HCT116 (cell line): ENCODE results near the gene TRMT13. TPM values are rescaled to one million over a fixed set of nuclear protein-coding genes. Genes with fewer than 3 reads are reported as not detected.

Experiments
- ATAC-seq: fragments of 200-7000 bp; cut with Tn5 transposase; 2 replicates; pipeline ENCODE4 v1.9.1; 2020; ENCODE audit warnings: mild to moderate bottlenecking, moderate library complexity
- BruUV-seq: library from RNA; stranded (reverse); fragments of 400-500 nt; replicated peaks from 2 replicates; lab custom pipeline; 2021; lab: Mats Ljungman, UMichigan
- CTCF ChIA-PET: fragments of 300-600 bp; sonication (Branson Sonifier 250); formaldehyde crosslinking; loops from one replicate; lab custom pipeline; 2021; ENCODE audit warnings: antibody characterized with exemption; lab: Charles Lee
- POLR2A ChIA-PET: fragments of 300-600, 350-600 bp; sonication (Branson Sonifier 250); formaldehyde crosslinking; loops from one replicate; lab custom pipeline; 2021; ENCODE audit warnings: antibody characterized with exemption; lab: Charles Lee
- RAD21 ChIA-PET, 2 experiments: fragments of 300-600 bp; sonication (Branson Sonifier 250); formaldehyde crosslinking; loops; one replicate each; lab custom pipeline; 2023; ENCODE audit warnings: low total read pairs in 2 of 2; ENCODE audit not compliant: uncharacterized antibody in 2 of 2, unreplicated experiment in 2 of 2, low non-redundant PET in 1 of 2; lab: Charles Lee
- DNase-seq: peaks from one replicate; pipeline ENCODE4 v3.0.0-alpha.2; 2010; ENCODE audit warnings: low read depth, low spot score
- H2AFZ ChIP-seq: fragments of 200-600 bp; shearing (Covaris generic), sonication (generic); 2 replicates; pipeline ENCODE4 v1.6.1; 2017; ENCODE audit warnings: low read depth, mixed run types, mixed read lengths, antibody characterized with exemption, low read length; ENCODE audit not compliant: poor library complexity, severe bottlenecking
- H3K27ac ChIP-seq: 2 replicates; pipeline ENCODE4 v1.5.1; 2012; ENCODE audit warnings: low read depth, low read length
- H3K27me3 ChIP-seq: fragments of 200-600 bp; sonication (generic); 2 replicates; pipeline ENCODE4 v1.6.1; 2016; ENCODE audit warnings: mixed run types, low read length, mixed read lengths; ENCODE audit not compliant: insufficient read depth
- H3K36me3 ChIP-seq, 2 experiments: fragments of 200-500 bp in 1 of 2; fragments of 200-600 bp in 1 of 2; sonication (Bioruptor generic) in 1 of 2; sonication (generic) in 1 of 2; 2 replicates each; pipeline versions ENCODE4 v1.5.1 to v1.6.1; 2014 to 2016; ENCODE audit warnings: low read length in 2 of 2, inconsistent platforms in 1 of 2, mixed read lengths in 1 of 2, mixed run types in 1 of 2; ENCODE audit not compliant: insufficient read depth in 2 of 2, control insufficient read depth in 1 of 2
- H3K4me1 ChIP-seq, 2 experiments: fragments of 200-600 bp in 1 of 2; sonication (generic) in 1 of 2; 2 replicates each; pipeline versions ENCODE4 v1.5.1 to v1.6.1; 2012 to 2017; ENCODE audit warnings: low read length in 2 of 2, inconsistent platforms in 1 of 2, mild to moderate bottlenecking in 1 of 2, mixed read lengths in 1 of 2, mixed run types in 1 of 2, moderate library complexity in 1 of 2; ENCODE audit not compliant: insufficient read depth in 2 of 2, control insufficient read depth in 1 of 2
- H3K4me2 ChIP-seq: fragments of 200-600 bp; sonication (generic); 2 replicates; pipeline ENCODE4 v1.6.1; 2017; ENCODE audit warnings: mixed run types, low read length, mixed read lengths
- H3K4me3 ChIP-seq, 2 experiments: fragments of 200-600 bp in 1 of 2; sonication (generic) in 1 of 2; replicated peaks in 1 of 2; 2 replicates each; pipeline ENCODE4 v1.5.1; 2011 to 2016; ENCODE audit warnings: low read length in 2 of 2, control low read depth in 1 of 2, low read depth in 1 of 2, mild to moderate bottlenecking in 1 of 2, mixed read lengths in 1 of 2, mixed run types in 1 of 2
- H3K79me2 ChIP-seq: fragments of 200-600 bp; sonication (generic); 2 replicates; pipeline ENCODE4 v1.6.1; 2017; ENCODE audit warnings: mild to moderate bottlenecking, mixed run types, low read length, moderate library complexity, mixed read lengths; ENCODE audit not compliant: insufficient read depth
- H3K9ac ChIP-seq: fragments of 200-600 bp; sonication (generic); 2 replicates; pipeline ENCODE4 v1.6.1; 2016; ENCODE audit warnings: low read length, mixed read lengths
- H3K9me2 ChIP-seq: fragments of 200-600 bp; sonication (generic), shearing (Covaris generic); 2 replicates; pipeline ENCODE4 v1.6.1; 2017; ENCODE audit warnings: mixed run types, mild to moderate bottlenecking, moderate library complexity; ENCODE audit not compliant: insufficient read depth
- H3K9me3 ChIP-seq, 2 experiments: fragments of 200-500 bp in 1 of 2; fragments of 200-600 bp in 1 of 2; sonication (Bioruptor generic) in 1 of 2; sonication (generic) in 1 of 2; 2 replicates each; pipeline ENCODE4 v1.6.1; 2014 to 2017; ENCODE audit warnings: low read length in 2 of 2, mixed read lengths in 2 of 2, inconsistent platforms in 1 of 2, low read depth in 1 of 2, mild to moderate bottlenecking in 1 of 2, mixed run types in 1 of 2, moderate library complexity in 1 of 2; ENCODE audit not compliant: control insufficient read depth in 1 of 2, insufficient read depth in 1 of 2
- H4K20me1 ChIP-seq: fragments of 200-600 bp; sonication (generic), shearing (Covaris generic); 2 replicates; pipeline ENCODE4 v1.6.1; 2017; ENCODE audit warnings: mixed run types, mild to moderate bottlenecking, moderate library complexity; ENCODE audit not compliant: insufficient read depth
- CEBPB ChIP-seq: IDR thresholded peaks from 2 replicates; pipeline ENCODE4 v1.6.1; 2012; ENCODE audit warnings: low read depth
- EGR1 ChIP-seq: IDR thresholded peaks from 2 replicates; pipeline ENCODE4 v1.6.1; 2012; ENCODE audit warnings: low read depth
- ELF1 ChIP-seq: IDR thresholded peaks from 2 replicates; pipeline ENCODE4 v1.6.1; 2012; ENCODE audit warnings: low read depth, borderline replicate concordance
- EZH2 ChIP-seq: fragments of 200-600 bp; sonication (generic); IDR thresholded peaks from 2 replicates; pipeline ENCODE4 v1.6.1; 2017; ENCODE audit warnings: antibody characterized with exemption, mixed run types
- EZH2phosphoT487 ChIP-seq: fragments of 200-600 bp; IDR thresholded peaks from 2 replicates; pipeline ENCODE4 v1.6.1; 2018; ENCODE audit warnings: antibody characterized with exemption, borderline replicate concordance
- JUND ChIP-seq: IDR thresholded peaks from 2 replicates; pipeline ENCODE4 v1.6.1; 2012
- POLR2A ChIP-seq: IDR thresholded peaks from 2 replicates; pipeline ENCODE4 v1.7.0; 2011; ENCODE audit warnings: borderline replicate concordance; ENCODE audit not compliant: insufficient read depth, insufficient read length; ENCODE audit errors: extremely low read depth
- POLR2AphosphoS5 ChIP-seq: IDR thresholded peaks from 2 replicates; pipeline ENCODE4 v1.6.1; 2011; ENCODE audit warnings: mild to moderate bottlenecking, low read depth, low read length, moderate library complexity
- RAD21 ChIP-seq: IDR thresholded peaks from 2 replicates; pipeline ENCODE4 v1.6.1; 2012; ENCODE audit warnings: low read depth, mild to moderate bottlenecking
- SIN3A ChIP-seq: IDR thresholded peaks from 2 replicates; pipeline ENCODE4 v1.6.1; 2012; ENCODE audit warnings: low read depth
- SP1 ChIP-seq: IDR thresholded peaks from 2 replicates; pipeline ENCODE4 v1.6.1; 2012; ENCODE audit warnings: low read depth
- SRF ChIP-seq: IDR thresholded peaks from 2 replicates; pipeline ENCODE4 v1.6.1; 2012; ENCODE audit warnings: low read depth
- TCF7L2 ChIP-seq: IDR thresholded peaks from 2 replicates; pipeline ENCODE4 v1.7.0; 2011; ENCODE audit warnings: borderline replicate concordance, inconsistent platforms; ENCODE audit not compliant: insufficient read depth, insufficient read length; ENCODE audit errors: extremely low read depth
- YY1 ChIP-seq: IDR thresholded peaks from 2 replicates; pipeline ENCODE4 v1.6.1; 2011; ENCODE audit warnings: low read length, low read depth, moderate library complexity, mild to moderate bottlenecking; ENCODE audit not compliant: insufficient replicate concordance; ENCODE audit errors: extremely low read depth
- ZFX ChIP-seq: fragments of 450-650 bp; IDR thresholded peaks from 2 replicates; pipeline ENCODE4 v1.6.1; 2017
- ZNF274 ChIP-seq: fragments of 200-500 bp; sonication (Bioruptor generic); IDR thresholded peaks from 2 replicates; pipeline ENCODE4 v1.6.1; 2014; ENCODE audit warnings: mild to moderate bottlenecking, low read depth, low read length, inconsistent platforms
- intact Hi-C: fragments of 100-400 bp; cut with micrococcal nuclease; formaldehyde crosslinking; loops from 2 replicates; pipeline ENCODE4 v1.10.0; 2022
- total RNA-seq: library from RNA; stranded (reverse); gene quantifications from one replicate; pipeline ENCODE4 v1.2.1, GENCODE V29; 2021; ENCODE audit not compliant: unreplicated experiment
- TF ChIP-seq, protein P1 (sequence below): IDR thresholded peaks from 2 replicates; pipeline ENCODE4 v1.6.1; 2012; ENCODE audit warnings: low read depth
- TF ChIP-seq, protein P2 (sequence below): IDR thresholded peaks from 2 replicates; pipeline ENCODE4 v1.6.1; 2012
- TF ChIP-seq, protein P3 (sequence below): IDR thresholded peaks from 2 replicates; pipeline ENCODE4 v1.6.1; 2012
- TF ChIP-seq, protein P4 (sequence below): IDR thresholded peaks from 2 replicates; pipeline ENCODE4 v1.6.1; 2011; ENCODE audit warnings: mild to moderate bottlenecking, low read length, moderate library complexity; ENCODE audit not compliant: insufficient replicate concordance; ENCODE audit errors: extremely low read depth

TRMT13 gene
- total RNA-seq, 1 experiment from 2014 or later, result 13.2 TPM

DNA sequence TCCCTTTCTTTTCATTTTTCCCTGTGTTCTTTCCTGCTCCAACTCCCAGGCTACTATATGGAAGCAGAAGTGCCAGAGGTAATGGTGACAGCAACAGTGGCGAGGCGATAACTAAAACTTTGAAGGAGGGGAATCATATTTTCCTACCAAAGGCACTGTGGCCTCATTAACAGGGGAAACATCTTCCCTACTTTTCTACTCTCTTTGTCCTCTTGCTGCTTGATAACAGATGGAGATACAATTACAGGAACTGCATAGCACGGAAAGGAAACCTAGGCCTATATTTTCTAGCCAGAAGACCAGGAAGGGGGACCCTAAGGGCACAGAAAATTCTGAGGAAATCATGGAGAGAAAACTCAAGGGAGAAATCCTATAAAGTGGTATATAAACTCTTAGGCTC, 42.5 kb upstream of the TRMT13 start:
- peaks cover 3% of the 10 kb centered on the region; the same call in 1 of the 2 replicates for H4K20me1 ChIP-seq
- no peaks in the 10 kb centered on the region for H3K36me3 ChIP-seq
- no peak overlapping the region for H2AFZ ChIP-seq
- no peak overlapping the region for H3K4me3 ChIP-seq
- no peaks in the 10 kb centered on the region for H3K27me3 ChIP-seq
- H3K4me2 ChIP-seq, result no peak overlapping the region
- no peaks in the 10 kb centered on the region for H3K9me2 ChIP-seq
- BruUV-seq, result no TSS peak
- ATAC-seq (no peak), DNase-seq (no peak)
- H3K4me1 ChIP-seq, result no peaks in the 10 kb centered on the region
- H3K9me3 ChIP-seq, result no peaks in the 10 kb centered on the region
- ChIA-PET CTCF (no interaction called here), RAD21 (no interaction called here), POLR2A (no interaction called here)
- H3K79me2 ChIP-seq, result no peaks in the 10 kb centered on the region
- no peak for TF ChIP-seq ZNF274
- no peak for TF ChIP-seq YY1
- no peak for TF ChIP-seq EZH2
- TF ChIP-seq POLR2AphosphoS5, result no peak
- no peak for TF ChIP-seq SP1
- TF ChIP-seq, protein P1, sequence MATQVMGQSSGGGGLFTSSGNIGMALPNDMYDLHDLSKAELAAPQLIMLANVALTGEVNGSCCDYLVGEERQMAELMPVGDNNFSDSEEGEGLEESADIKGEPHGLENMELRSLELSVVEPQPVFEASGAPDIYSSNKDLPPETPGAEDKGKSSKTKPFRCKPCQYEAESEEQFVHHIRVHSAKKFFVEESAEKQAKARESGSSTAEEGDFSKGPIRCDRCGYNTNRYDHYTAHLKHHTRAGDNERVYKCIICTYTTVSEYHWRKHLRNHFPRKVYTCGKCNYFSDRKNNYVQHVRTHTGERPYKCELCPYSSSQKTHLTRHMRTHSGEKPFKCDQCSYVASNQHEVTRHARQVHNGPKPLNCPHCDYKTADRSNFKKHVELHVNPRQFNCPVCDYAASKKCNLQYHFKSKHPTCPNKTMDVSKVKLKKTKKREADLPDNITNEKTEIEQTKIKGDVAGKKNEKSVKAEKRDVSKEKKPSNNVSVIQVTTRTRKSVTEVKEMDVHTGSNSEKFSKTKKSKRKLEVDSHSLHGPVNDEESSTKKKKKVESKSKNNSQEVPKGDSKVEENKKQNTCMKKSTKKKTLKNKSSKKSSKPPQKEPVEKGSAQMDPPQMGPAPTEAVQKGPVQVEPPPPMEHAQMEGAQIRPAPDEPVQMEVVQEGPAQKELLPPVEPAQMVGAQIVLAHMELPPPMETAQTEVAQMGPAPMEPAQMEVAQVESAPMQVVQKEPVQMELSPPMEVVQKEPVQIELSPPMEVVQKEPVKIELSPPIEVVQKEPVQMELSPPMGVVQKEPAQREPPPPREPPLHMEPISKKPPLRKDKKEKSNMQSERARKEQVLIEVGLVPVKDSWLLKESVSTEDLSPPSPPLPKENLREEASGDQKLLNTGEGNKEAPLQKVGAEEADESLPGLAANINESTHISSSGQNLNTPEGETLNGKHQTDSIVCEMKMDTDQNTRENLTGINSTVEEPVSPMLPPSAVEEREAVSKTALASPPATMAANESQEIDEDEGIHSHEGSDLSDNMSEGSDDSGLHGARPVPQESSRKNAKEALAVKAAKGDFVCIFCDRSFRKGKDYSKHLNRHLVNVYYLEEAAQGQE, result no peak
- TF ChIP-seq RAD21, result no peak
- TF ChIP-seq SIN3A, result no peak
- TF ChIP-seq POLR2A, result no peak
- TF ChIP-seq ZFX, result no peak
- TF ChIP-seq, protein P2, sequence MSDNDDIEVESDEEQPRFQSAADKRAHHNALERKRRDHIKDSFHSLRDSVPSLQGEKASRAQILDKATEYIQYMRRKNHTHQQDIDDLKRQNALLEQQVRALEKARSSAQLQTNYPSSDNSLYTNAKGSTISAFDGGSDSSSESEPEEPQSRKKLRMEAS, result no peak
- no peak for TF ChIP-seq CEBPB
- TF ChIP-seq EGR1, result no peak
- no peak for TF ChIP-seq JUND
- TF ChIP-seq, protein P3, sequence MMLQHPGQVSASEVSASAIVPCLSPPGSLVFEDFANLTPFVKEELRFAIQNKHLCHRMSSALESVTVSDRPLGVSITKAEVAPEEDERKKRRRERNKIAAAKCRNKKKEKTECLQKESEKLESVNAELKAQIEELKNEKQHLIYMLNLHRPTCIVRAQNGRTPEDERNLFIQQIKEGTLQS, result no peak
- no peak for TF ChIP-seq TCF7L2
- no peak for TF ChIP-seq SRF
- TF ChIP-seq, protein P4, sequence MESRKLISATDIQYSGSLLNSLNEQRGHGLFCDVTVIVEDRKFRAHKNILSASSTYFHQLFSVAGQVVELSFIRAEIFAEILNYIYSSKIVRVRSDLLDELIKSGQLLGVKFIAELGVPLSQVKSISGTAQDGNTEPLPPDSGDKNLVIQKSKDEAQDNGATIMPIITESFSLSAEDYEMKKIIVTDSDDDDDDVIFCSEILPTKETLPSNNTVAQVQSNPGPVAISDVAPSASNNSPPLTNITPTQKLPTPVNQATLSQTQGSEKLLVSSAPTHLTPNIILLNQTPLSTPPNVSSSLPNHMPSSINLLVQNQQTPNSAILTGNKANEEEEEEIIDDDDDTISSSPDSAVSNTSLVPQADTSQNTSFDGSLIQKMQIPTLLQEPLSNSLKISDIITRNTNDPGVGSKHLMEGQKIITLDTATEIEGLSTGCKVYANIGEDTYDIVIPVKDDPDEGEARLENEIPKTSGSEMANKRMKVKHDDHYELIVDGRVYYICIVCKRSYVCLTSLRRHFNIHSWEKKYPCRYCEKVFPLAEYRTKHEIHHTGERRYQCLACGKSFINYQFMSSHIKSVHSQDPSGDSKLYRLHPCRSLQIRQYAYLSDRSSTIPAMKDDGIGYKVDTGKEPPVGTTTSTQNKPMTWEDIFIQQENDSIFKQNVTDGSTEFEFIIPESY, result no peak
- TF ChIP-seq EZH2phosphoT487, result no peak
- no peak for TF ChIP-seq ELF1
- H3K27ac ChIP-seq, result no peak overlapping the region
- H3K9ac ChIP-seq, result no peak overlapping the region
- intact Hi-C loops, result no loop called here
